KMS-11 (cell line): ENCODE measurements around the gene EXOC4.

Experiments used
- H2AFZ ChIP-seq: fragments of 200-600 bp; sonication (generic); 2 replicates; pipeline ENCODE4 v1.6.1; 2016; ENCODE audit warnings: antibody characterized with exemption, mixed run types, low read depth
- H3K27ac ChIP-seq: fragments of 200-600 bp; sonication (generic); 2 replicates; pipeline ENCODE4 v1.6.1; 2016; ENCODE audit warnings: mild to moderate bottlenecking, mixed run types
- H3K27me3 ChIP-seq: fragments of 200-600 bp; sonication (generic); 2 replicates; pipeline ENCODE4 v1.6.1; 2017; ENCODE audit warnings: mild to moderate bottlenecking, low read depth, mixed run types, moderate library complexity; ENCODE audit not compliant: insufficient read depth
- H3K36me3 ChIP-seq: fragments of 200-600 bp; sonication (generic); 2 replicates; pipeline ENCODE4 v1.6.1; 2017; ENCODE audit warnings: mild to moderate bottlenecking, mixed run types; ENCODE audit not compliant: insufficient read depth
- H3K4me1 ChIP-seq: fragments of 200-600 bp; sonication (generic); 2 replicates; pipeline ENCODE4 v1.6.1; 2016; ENCODE audit warnings: mild to moderate bottlenecking, low read depth, mixed run types; ENCODE audit not compliant: poor library complexity, severe bottlenecking
- H3K4me2 ChIP-seq: fragments of 200-600 bp; sonication (generic); 2 replicates; pipeline ENCODE4 v1.7.0; 2016; ENCODE audit warnings: mild to moderate bottlenecking, mixed run types
- H3K4me3 ChIP-seq: fragments of 200-600 bp; sonication (generic); IDR thresholded peaks from 2 replicates; pipeline ENCODE4 v1.6.1; 2017; ENCODE audit warnings: low read depth, low read length, mixed read lengths; ENCODE audit not compliant: insufficient read depth
- H3K79me2 ChIP-seq: fragments of 200-600 bp; sonication (generic); 2 replicates; pipeline ENCODE4 v1.6.1; 2016; ENCODE audit warnings: low read depth, mixed run types; ENCODE audit not compliant: insufficient read depth
- H3K9ac ChIP-seq: fragments of 200-600 bp; sonication (generic); 2 replicates; pipeline ENCODE4 v1.6.1; 2016; ENCODE audit warnings: mild to moderate bottlenecking, mixed run types
- H4K20me1 ChIP-seq: fragments of 200-600 bp; sonication (generic); 2 replicates; pipeline ENCODE4 v1.6.1; 2016; ENCODE audit warnings: mild to moderate bottlenecking, mixed run types; ENCODE audit not compliant: insufficient read depth
- TF ChIP-seq, protein P1 (sequence below): fragments of 200-600 bp; sonication (generic); conservative IDR thresholded peaks from 2 replicates; pipeline ENCODE4 v1.6.1; 2017; ENCODE audit warnings: low read depth, mild to moderate bottlenecking, antibody characterized with exemption, low read length, moderate library complexity, mixed read lengths

EXOC4 gene

DNA sequence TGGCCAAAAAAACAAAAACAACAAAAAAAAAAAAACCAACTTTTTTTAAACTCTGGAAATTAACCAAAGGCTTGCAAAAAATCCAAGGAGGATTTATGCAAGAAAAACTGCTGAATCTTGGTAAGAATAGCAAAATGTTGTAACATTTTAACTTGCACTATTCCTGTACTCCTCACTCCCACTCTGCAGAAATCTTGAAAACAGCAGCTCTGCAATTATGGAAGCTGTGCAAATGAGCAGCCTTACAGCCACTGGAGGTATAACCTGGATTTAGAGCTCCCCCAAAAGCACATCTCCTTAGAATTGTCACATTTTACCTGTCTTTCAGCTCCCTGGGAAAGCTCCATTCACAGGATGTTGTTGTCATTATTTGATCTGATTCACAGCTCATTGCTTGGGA is 832.4 kb downstream of the EXOC4 start:
- Histone ChIP-seq H3K9ac (no peak overlapping the region), H3K4me1 (no peaks in the 10 kb centered on the region), H3K27me3 (no peaks in the 10 kb centered on the region), H2AFZ (no peak overlapping the region), H3K36me3 (no peaks in the 10 kb centered on the region), H3K4me3 (no peak overlapping the region), H3K27ac (no peak overlapping the region), H3K79me2 (no peaks in the 10 kb centered on the region), H4K20me1 (no peaks in the 10 kb centered on the region), H3K4me2 (no peak overlapping the region)
- TF ChIP-seq, protein P1, sequence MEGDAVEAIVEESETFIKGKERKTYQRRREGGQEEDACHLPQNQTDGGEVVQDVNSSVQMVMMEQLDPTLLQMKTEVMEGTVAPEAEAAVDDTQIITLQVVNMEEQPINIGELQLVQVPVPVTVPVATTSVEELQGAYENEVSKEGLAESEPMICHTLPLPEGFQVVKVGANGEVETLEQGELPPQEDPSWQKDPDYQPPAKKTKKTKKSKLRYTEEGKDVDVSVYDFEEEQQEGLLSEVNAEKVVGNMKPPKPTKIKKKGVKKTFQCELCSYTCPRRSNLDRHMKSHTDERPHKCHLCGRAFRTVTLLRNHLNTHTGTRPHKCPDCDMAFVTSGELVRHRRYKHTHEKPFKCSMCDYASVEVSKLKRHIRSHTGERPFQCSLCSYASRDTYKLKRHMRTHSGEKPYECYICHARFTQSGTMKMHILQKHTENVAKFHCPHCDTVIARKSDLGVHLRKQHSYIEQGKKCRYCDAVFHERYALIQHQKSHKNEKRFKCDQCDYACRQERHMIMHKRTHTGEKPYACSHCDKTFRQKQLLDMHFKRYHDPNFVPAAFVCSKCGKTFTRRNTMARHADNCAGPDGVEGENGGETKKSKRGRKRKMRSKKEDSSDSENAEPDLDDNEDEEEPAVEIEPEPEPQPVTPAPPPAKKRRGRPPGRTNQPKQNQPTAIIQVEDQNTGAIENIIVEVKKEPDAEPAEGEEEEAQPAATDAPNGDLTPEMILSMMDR: no peak

DNA sequence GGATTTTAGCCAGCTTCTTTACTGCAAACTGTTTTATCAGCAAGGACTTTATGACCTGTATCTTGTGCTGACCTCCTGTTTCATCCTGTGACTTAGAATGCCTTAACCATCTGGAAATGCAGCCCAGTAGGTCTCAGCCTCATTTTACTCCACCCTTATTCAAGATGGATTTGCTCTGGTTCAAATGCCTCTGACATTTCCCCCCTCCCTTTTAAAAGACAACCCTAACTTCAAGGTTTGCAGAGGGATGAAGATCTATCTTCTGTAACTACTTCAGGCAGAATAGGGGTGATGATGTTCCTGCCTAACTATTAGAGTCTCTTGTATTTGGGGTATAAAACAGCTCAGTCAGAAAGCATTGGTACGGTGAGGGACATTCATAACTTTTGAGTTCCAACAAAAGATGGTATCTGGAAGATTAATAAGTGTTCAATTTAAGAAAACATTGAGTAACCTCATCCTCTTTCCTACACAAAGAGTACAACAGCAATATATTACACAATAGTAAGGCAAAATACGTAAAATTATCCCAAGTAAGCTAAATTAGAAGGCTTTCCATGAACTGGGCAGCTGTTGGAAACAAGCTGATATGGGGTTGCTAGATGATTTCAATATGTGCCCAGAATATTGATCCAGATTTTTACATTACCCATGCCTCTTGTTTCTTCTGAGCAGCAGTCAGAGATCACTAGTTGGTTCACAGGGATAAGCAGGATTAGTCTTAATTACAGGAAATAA is 834.3 kb downstream of the EXOC4 start:
- H3K4me2 ChIP-seq: no peak overlapping the region
- no peaks in the 10 kb centered on the region for H4K20me1 ChIP-seq
- no peaks in the 10 kb centered on the region for H3K36me3 ChIP-seq
- no peaks in the 10 kb centered on the region for H3K79me2 ChIP-seq
- no peak overlapping the region for H3K4me3 ChIP-seq
- no peaks in the 10 kb centered on the region for H3K27me3 ChIP-seq
- no peak overlapping the region for H3K9ac ChIP-seq
- TF ChIP-seq, protein P1: no peak
- no peaks in the 10 kb centered on the region for H3K4me1 ChIP-seq
- H2AFZ ChIP-seq: no peak overlapping the region
- no peak overlapping the region for H3K27ac ChIP-seq

DNA sequence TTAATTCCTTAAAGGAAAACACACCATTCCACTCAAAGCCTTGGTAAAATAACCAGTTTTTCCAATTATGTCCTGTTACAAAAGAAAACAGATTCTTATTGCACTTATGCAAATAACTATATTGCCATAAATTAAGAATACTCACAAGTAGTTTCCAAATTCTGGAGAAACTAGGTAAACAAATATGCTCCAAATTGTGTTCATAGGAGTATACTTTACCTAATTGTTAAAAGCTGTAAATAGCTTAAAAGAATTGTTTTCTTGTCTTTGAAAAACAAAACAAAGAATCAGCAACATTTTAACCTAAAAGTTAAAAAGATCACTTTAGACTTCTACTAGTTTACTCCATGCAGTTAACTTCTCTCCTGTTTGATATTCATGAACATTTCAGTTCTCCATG is 835.3 kb downstream of the EXOC4 start:
- no peaks in the 10 kb centered on the region for H3K79me2 ChIP-seq
- H3K4me2 ChIP-seq: no peak overlapping the region
- H3K36me3 ChIP-seq: no peaks in the 10 kb centered on the region
- no peak overlapping the region for H3K9ac ChIP-seq
- TF ChIP-seq, protein P1: no peak
- H3K4me3 ChIP-seq: no peak overlapping the region
- H4K20me1 ChIP-seq: no peaks in the 10 kb centered on the region
- no peak overlapping the region for H2AFZ ChIP-seq
- H3K4me1 ChIP-seq: no peaks in the 10 kb centered on the region
- no peak overlapping the region for H3K27ac ChIP-seq
- no peaks in the 10 kb centered on the region for H3K27me3 ChIP-seq

DNA sequence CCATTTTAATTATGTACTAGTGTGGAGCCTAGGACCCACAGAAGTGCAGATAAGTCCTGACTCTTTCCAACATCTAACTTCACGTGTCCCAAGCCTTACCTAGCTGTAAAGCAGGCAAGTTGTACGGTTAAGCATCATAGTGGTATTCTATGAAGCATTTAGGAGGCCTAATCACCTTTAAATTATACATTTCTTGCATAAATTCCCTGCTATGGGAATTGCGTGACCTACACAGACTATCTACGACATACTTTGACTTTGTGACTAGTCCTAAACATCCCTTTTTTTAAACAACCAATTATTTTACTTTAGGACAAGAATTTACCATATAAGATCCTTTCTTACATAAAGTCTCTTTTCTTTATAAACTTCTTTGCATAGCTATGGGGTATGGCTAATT is 836.6 kb downstream of the EXOC4 start:
- no peak overlapping the region for H3K4me3 ChIP-seq

More for the DNA sequence above, 836.6 kb downstream of the EXOC4 start:
- no peak overlapping the region for H3K27ac ChIP-seq
- no peaks in the 10 kb centered on the region for H3K27me3 ChIP-seq
- TF ChIP-seq, protein P1: no peak
- H3K4me2 ChIP-seq: no peak overlapping the region
- H2AFZ ChIP-seq: no peak overlapping the region
- H4K20me1 ChIP-seq: no peaks in the 10 kb centered on the region
- H3K9ac ChIP-seq: no peak overlapping the region
- no peaks in the 10 kb centered on the region for H3K36me3 ChIP-seq
- H3K79me2 ChIP-seq: no peaks in the 10 kb centered on the region
- H3K4me1 ChIP-seq: no peaks in the 10 kb centered on the region
